Measurements from ENCODE around the gene SLC27A6. TPM values are rescaled to one million over a fixed set of nuclear protein-coding genes. Genes with fewer than 3 reads are reported as not detected.
A peak's percentile ranks its signal among the peaks of the same experiment; 100 is the strongest.

SLC27A6 gene
- polyA plus RNA-seq, 12 donors: 0.59 to 2.9 (median 1.1) TPM; not detected in 2

DNA sequence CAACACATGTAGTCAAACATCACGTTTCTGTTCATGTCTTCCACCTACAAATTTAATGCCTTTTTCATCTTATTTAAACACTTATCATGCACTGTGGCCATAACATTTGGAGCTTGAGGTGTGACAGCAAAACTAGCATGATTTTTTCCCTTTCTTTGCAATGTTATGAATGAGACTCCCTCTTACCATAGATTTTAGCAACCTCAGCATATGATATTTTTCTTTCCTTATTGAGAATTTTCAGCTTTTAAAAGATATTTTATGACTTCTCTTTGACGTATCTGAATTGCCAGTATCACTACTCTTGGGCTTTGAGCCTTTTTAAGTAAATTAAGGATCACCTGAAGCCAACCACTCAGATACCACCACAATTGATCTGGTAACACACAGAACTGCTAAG is 96.6 kb downstream of the SLC27A6 start:
- no peak for DNase-seq

DNA sequence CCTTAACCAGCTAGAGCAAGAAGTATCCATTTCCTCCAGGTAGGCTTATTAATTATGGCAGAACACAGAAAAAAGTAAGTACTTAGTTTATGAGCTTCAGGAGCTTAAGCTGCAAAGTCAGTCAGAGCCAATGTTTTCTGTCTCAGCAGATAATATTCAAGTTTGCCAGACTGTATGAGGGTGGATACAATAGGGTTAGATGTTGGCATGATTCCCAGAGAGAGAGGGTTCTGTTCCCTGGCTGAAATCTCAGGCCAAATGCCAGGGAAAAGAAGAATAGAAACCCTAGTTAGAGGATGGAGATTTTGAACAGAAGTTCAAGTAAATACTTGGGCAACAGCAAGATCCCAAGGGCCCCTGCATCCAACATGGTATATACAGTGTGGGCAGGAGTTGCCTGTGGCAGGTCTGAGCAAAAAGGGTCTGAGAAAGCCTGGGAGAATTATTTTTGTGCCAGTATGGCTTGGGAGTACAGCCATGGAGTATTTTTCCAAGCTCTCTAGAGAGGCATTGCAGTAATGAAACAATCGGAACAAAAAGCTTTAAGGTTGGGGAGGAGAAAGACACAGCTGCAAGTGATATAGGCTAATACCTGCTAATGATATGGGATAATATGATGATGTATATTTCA is 98.3 kb downstream of the SLC27A6 start:
- DNase-seq: no peak

DNA sequence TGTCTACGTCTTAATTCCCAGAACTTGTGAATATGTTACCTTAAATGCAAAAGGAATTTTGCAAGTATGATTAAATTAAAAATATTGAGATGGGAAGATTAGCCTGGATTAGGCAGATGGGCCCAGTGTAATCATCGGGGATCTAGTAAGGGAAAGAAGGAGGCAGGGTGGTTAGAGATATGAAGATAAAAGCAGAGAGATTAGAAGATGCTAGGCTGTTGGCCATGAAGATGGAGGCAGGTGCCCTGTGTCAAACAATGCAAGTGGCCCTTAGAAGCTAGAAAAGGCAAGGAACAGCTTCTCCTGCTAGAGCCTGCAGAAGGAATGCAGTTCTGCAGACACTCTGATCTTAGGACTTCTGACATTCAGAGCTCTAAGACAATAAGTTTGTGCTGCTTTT is 100.4 kb downstream of the SLC27A6 start:
- DNase-seq: no peak

DNA sequence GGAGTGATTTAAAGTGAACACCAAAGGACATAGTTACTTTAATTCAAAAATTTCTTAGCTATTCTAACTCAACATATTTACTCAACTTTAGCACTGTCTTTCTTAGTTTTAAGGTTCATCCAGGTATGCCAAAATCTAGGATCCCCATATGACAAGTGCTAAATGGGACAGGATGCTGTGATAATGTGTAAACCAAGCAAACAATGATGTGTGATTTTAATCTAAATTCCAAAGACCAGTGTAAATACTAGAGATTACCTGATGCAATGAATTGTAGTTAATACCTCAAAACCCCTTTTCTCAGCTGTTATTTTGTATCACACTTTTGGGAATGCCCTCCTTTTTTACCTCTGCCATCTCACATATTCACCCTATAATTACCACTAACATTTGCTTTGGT is 102.5 kb downstream of the SLC27A6 start:
- no peak for DNase-seq

DNA sequence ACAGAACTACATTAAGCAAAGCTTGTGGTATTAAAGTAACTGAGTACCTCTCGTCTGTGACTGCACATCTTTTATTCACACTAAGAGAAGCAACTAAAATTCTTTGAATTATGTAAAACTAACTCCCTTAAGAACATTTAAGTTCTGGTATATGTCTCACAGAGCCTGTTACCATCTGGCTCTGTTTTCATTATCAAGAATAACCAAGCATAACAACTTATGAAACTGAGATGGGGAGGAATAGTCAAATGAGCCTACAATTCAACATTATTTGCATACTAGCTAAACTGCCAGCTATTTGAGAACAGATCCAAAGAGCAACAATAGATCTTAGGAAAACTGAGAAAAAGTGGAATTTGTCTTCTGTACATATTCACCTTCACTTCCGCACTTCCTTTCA is 104.0 kb downstream of the SLC27A6 start:
- DNase-seq: no peak

DNA sequence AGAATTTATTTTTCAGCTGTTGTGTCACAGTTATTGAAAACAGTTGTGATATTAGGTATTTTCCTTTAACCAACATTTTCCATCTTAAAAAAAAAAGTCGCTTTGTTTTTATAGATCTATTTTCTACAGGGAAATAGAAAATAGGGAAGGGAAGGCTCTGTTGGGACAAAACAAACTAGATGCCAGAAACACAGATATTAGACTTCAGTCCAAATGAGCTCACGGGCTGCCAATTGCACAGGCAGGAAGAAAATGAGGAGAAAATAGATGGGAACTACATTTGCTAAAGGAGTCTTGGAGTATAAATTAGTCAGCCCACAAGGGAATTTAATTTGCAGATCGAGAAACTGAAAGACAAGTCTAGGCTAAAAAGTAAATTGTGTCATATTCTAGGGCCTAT is 107.8 kb downstream of the SLC27A6 start:
- peak; percentile 67 for DNase-seq

DNA sequence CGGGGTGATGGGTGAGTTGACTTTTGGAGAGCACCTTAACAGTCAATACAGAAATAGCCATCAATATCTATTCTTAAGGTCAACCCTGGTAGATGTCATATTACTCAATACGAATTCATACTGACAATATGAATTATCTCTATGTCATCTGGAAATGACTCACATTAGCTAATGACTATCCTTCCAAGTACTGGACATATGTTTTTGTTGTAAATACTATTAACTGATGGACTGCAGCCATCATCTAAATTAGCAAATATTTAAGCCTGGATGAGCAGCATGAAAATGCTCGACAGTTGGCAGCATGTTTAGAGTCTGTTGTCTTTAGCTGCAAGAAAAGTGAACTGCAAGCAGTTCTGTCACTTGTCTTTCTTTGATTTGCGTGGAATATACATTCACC is 109.6 kb downstream of the SLC27A6 start:
- DNase-seq: peak; percentile 61

DNA sequence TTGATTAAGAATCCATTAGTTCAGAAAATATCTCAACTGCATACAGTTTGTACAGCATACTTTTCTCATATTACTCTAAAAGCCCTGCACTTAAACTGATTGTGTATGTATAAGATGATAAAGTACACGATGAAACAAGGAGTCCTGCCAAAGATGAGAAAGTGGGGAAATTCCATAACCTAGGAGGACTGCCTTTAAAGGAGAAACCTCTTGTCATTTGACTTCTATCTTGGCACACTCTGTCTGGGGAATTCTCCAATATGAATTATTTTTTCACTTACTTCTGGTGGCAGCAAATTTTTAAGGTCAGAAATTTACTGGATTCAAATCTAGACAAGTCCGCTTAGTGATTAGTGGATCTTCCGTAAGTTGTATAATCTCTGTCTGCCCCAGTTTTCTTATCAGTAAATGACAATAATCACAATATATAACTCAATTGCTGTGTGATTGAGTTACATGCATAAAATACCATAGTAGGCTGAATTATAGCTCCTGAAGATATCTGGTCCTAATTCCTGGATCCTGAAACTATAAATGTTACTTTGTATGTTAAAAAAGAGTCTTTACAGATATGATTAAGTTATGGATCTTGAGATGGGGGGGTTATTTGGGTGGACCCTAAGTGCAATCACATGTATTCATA is 112.3 kb downstream of the SLC27A6 start:
- DNase-seq: no peak

DNA sequence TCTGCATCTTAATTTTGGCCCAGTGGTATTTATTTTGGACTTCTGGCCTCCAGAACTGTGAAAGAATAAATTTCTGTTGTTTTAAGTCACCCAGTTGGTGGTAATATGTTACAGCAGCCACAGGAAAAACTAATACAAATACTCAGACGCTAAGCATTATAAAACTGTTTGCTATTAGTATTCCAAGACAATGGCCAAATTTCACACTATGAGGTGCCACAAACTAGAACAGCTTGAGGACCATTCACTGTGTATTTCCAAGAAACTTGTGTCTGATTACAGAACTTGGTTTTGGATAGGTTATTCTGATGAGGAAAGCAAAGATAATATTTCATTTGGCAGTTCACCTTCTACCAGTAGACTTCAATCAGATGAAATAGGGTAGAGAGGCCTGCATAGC is 113.0 kb downstream of the SLC27A6 start:
- no peak for DNase-seq

DNA sequence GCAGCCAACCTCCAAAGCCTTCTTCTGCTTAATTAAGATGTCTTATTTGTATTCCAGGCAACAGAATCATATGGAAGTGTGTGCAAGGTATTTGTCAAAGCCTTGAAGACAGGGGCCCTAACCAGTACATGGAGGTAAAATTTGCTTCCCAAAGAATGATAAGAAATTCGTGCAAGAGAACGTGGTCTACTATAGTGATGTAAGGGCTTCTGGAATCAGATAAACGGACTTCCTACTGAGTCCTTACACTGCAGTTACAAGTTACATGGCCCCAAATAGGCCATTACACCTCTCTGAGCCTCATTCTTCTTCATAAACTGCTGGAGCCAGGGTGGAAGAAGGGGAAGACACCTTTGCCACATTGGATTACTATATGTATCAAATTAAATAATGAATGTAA is 113.4 kb downstream of the SLC27A6 start:
- DNase-seq: no peak

DNA sequence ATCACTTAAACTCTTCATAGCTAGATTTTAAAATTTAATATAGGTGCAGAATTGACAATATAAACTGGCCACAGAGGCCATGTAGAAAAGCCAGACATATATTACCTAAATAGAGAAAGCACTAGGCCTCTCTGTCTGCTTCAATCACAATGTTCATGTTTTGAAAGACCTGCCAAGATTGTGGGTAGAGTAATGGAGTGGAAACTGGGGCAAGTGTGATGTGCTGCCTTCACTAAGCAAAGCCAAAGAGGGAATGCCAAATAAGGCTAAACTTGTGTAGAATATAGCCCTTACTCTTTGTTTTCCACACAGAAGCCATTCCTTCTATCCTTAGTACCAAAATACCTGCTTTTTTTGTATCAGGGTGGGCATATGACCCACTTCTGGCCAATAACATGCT is 114.2 kb downstream of the SLC27A6 start:
- no peak for DNase-seq

DNA sequence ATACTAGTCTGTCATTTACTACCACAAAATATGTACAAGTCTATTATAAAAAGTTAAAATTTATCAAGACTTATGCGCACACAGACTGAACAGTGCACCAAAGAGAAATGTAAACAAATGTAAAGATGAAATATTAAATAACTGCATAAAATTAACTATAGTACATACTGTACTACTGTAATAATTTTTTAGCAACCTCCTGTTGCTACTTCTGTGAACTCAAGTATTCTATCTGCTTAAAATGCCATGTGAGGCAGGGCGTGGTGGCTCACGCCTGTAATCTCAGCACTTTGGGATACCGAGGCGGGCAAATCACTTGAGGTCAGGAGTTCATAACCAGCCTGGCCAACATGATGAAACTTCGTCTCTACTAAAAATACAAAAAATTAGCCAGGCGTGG is 115.5 kb downstream of the SLC27A6 start:
- DNase-seq: no peak

DNA sequence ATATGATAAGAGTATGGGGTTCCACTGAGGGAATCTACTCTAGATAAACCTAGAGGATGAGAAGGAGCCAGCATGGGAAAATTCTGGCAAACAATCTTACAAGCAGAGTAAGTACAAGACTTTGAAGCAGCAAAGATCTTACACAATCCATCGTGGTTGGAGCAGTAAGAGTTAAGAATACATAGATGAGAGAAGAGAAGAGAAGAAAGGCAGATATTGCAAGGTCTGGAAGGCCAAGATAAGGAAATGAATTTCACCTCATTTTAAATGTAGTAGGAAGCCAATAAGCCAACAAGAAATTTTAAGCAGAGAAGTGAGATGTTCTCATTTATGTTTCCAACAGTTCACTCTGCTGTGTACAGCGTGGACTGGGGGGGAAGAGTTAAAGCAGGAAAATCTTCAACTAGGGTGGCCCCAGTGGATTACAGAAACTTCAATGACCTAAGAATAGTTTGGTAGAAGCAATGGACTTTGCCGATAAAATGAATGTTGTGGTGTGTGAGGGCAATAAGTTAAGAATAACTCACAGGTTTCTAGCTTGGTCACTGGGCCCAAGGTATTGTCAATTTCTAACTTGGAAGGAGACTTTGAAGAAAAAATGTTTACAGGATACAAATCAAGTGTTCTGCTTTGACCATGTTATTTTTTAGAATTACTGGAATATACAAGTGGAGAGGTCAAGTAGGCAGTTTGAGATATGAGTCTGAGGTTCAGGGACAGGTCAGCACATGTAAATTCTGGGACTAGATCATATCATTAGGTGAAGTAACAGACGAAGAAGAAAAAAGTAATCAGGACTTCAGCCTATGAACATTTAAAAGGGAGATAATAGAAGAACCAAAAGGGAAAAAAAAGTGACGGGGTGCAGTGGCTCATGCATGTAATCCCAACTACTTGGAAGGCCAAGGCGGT is 117.2 kb downstream of the SLC27A6 start:
- no peak for DNase-seq

Other genes starting within 250 kb of the SLC27A6 start
- gene ISOC1, start 129.3 kb downstream of the SLC27A6 start, polyA plus RNA-seq (ENCODE audit: insufficient read length in 12 of 12): 10 to 100 TPM in 11 of 12 donors, not detected in 1; 24.1 to 41.5 (median 30.5) TPM

Data from muscle of arm (tissue), 12 donors.